Endothelial cell of umbilical vein (primary cell): ENCODE data around the gene SDHB. TPM values are rescaled to one million over a fixed set of nuclear protein-coding genes. Genes with fewer than 3 reads are reported as not detected.

Experiments used
- BruUV-seq: library from RNA; stranded (reverse); fragments of 400-500 nt; replicated peaks from 2 replicates; lab custom pipeline; 2021; lab: Mats Ljungman, UMichigan
- CTCF ChIA-PET: fragments of 300-600, 350-600 bp; sonication (Branson Sonifier 250); formaldehyde crosslinking; loops from one replicate; lab custom pipeline; 2021; ENCODE audit warnings: antibody characterized with exemption, inconsistent platforms; lab: Charles Lee
- POLR2A ChIA-PET: fragments of 300-600, 350-600 bp; sonication (Branson Sonifier 250); formaldehyde crosslinking; loops from one replicate; lab custom pipeline; 2021; ENCODE audit warnings: antibody characterized with exemption, inconsistent platforms; lab: Charles Lee
- DNase-seq: peaks from one replicate; pipeline ENCODE4 v3.0.0-alpha.2; 2011; ENCODE audit warnings: low read depth, low spot score
- FAIRE-seq: peaks from 2 replicates; lab custom pipeline; 2011; peaks lifted over from hg19 to GRCh38; lab: Jason Lieb, UNC
- H2AFZ ChIP-seq: 2 replicates; pipeline ENCODE4 v1.6.0; 2012; ENCODE audit warnings: low read depth, low read length, control low read depth, inconsistent platforms
- H3K27ac ChIP-seq: 2 replicates; pipeline ENCODE4 v1.5.1; 2011; ENCODE audit warnings: low read depth, mild to moderate bottlenecking, control low read depth, low read length, moderate library complexity; ENCODE audit not compliant: insufficient read depth
- H3K27me3 ChIP-seq, 2 experiments: 2 replicates each; pipeline versions ENCODE4 v1.6.0 to v1.6.1; 2011; ENCODE audit warnings: low read length in 2 of 2, mixed read lengths in 1 of 2; ENCODE audit not compliant: control insufficient read depth in 2 of 2, insufficient read depth in 2 of 2
- H3K36me3 ChIP-seq, 2 experiments: 2 replicates in 1 of 2; 3 replicates in 1 of 2; pipeline ENCODE4 v1.5.1; 2011; ENCODE audit warnings: low read length in 2 of 2, mild to moderate bottlenecking in 1 of 2, moderate library complexity in 1 of 2; ENCODE audit not compliant: control insufficient read depth in 2 of 2, insufficient read depth in 2 of 2; ENCODE audit errors: extremely low read depth in 1 of 2
- H3K4me1 ChIP-seq: 3 replicates; pipeline ENCODE4 v1.5.1; 2011; ENCODE audit warnings: mild to moderate bottlenecking, low read length; ENCODE audit not compliant: control insufficient read depth, insufficient read depth; ENCODE audit errors: extremely low read depth
- H3K4me2 ChIP-seq: 2 replicates; pipeline ENCODE4 v1.6.1; 2011; ENCODE audit warnings: low read length, control low read depth, mixed read lengths; ENCODE audit not compliant: insufficient read depth
- H3K4me3 ChIP-seq, 3 experiments: fragments of 200-600 bp in 1 of 3; sonication (generic), shearing (Covaris generic) in 1 of 3; replicated peaks in 1 of 3; 2 replicates each; pipeline ENCODE4 v1.5.1; 2011 to 2016; ENCODE audit warnings: control low read depth in 3 of 3, low read length in 3 of 3, mild to moderate bottlenecking in 2 of 3, inconsistent platforms in 1 of 3, low read depth in 1 of 3, moderate library complexity in 1 of 3; ENCODE audit not compliant: insufficient read depth in 1 of 3
- H3K79me2 ChIP-seq: 2 replicates; pipeline ENCODE4 v1.6.0; 2012; ENCODE audit warnings: low read length, inconsistent platforms; ENCODE audit not compliant: control insufficient read depth, insufficient read depth
- H3K9ac ChIP-seq: replicated peaks from 2 replicates; pipeline ENCODE3; 2011; ENCODE audit warnings: low read length, control low read depth; ENCODE audit not compliant: insufficient read depth; ENCODE audit errors: extremely low read depth
- H3K9me1 ChIP-seq: replicated peaks from 3 replicates; pipeline ENCODE4 v1.6.0; 2011; ENCODE audit warnings: mild to moderate bottlenecking, low read length; ENCODE audit not compliant: control insufficient read depth, insufficient read depth; ENCODE audit errors: extremely low read depth
- H3K9me3 ChIP-seq: replicated peaks from 2 replicates; pipeline ENCODE4 v1.5.1; 2012; ENCODE audit warnings: low read length, inconsistent platforms; ENCODE audit not compliant: control insufficient read depth, insufficient read depth
- H4K20me1 ChIP-seq: replicated peaks from 2 replicates; pipeline ENCODE3; 2011; ENCODE audit warnings: mild to moderate bottlenecking, low read length; ENCODE audit not compliant: control insufficient read depth, insufficient read depth; ENCODE audit errors: extremely low read depth
- EZH2 ChIP-seq: IDR thresholded peaks from 2 replicates; pipeline ENCODE4 v1.6.1; 2012; ENCODE audit warnings: borderline replicate concordance, low read depth, mild to moderate bottlenecking, moderate library complexity, low read length, inconsistent platforms; ENCODE audit not compliant: severe bottlenecking
- FOS ChIP-seq: IDR thresholded peaks from 2 replicates; pipeline ENCODE4 v1.6.1; 2011; ENCODE audit warnings: mild to moderate bottlenecking, low read length, moderate library complexity, borderline replicate concordance; ENCODE audit not compliant: insufficient read depth
- GATA2 ChIP-seq: IDR thresholded peaks from 2 replicates; pipeline ENCODE4 v1.7.0; 2011; ENCODE audit warnings: low read depth, mild to moderate bottlenecking, moderate library complexity, mixed read lengths, low read length; ENCODE audit not compliant: insufficient read length, insufficient read depth
- MYC ChIP-seq: IDR thresholded peaks from one replicate; pipeline ENCODE4 v1.6.1; 2011; ENCODE audit warnings: mild to moderate bottlenecking, low read depth, low read length
- dilution Hi-C: fragments of 300-500 bp; cut with MboI; formaldehyde crosslinking; loops from one replicate; pipeline ENCODE4 v1.15.0; 2019; ENCODE audit warnings: low sequenced_read_pairs; ENCODE audit not compliant: extremely low pct_ligation_motif_present
- intact Hi-C: fragments of 100-400 bp; cut with micrococcal nuclease; formaldehyde crosslinking; loops from one replicate; pipeline ENCODE4 v1.10.0; 2022
- polyA plus RNA-seq, 4 experiments: library from polyadenylated mRNA; depleted of rRNA in 3 of 4; stranded (reverse) in 3 of 4; unstranded in 1 of 4; fragments of >200 nt; gene quantifications; 2 replicates each; pipeline versions ENCODE4 v1.2.1 to v1.2.3, GENCODE V29; 2011 to 2012; ENCODE audit warnings: missing spikeins in 1 of 4
- total RNA-seq: library from RNA; stranded (reverse); gene quantifications from 2 replicates; pipeline ENCODE4 v1.2.3, GENCODE V29; 2021
- TF ChIP-seq, protein P1 (sequence below), 2 donors: IDR thresholded peaks; 1 replicate in 1 of 2; 2 replicates in 1 of 2; pipeline ENCODE4 v1.5.1; 2011; ENCODE audit warnings: low read length in 2 of 2, mild to moderate bottlenecking in 2 of 2, moderate library complexity in 2 of 2, control low read depth in 1 of 2, inconsistent platforms in 1 of 2, low read depth in 1 of 2; ENCODE audit not compliant: insufficient read depth in 1 of 2; ENCODE audit errors: extremely low read depth in 1 of 2

The SDHB gene
- total and polyA plus RNA-seq, 2 donors (not counting 3 experiments of a cell fraction or from before 2014, with no cell fraction given): 96.2 to 98.1 TPM

DNA sequence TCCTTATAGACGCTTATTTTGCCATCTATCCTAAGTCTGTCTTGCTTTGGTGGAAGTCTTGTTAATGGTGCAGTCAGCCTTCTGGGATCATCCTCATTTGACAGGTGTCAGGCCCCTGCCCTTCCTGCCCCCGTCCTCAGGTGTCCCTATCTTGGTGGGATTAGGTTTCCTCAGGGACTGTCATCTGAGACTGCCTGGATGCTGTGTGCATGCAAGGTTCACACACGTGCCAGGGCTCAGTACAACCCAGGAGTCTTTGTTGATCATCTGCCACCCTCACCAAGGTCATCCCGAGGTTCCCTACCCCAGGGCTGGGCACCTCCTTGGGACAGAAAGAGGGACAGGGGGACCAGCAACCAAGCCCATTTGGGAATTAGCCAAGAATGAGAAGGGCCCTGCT lies 47.4 kb upstream of the SDHB start:
- CTCF ChIA-PET: no interaction called here

DNA sequence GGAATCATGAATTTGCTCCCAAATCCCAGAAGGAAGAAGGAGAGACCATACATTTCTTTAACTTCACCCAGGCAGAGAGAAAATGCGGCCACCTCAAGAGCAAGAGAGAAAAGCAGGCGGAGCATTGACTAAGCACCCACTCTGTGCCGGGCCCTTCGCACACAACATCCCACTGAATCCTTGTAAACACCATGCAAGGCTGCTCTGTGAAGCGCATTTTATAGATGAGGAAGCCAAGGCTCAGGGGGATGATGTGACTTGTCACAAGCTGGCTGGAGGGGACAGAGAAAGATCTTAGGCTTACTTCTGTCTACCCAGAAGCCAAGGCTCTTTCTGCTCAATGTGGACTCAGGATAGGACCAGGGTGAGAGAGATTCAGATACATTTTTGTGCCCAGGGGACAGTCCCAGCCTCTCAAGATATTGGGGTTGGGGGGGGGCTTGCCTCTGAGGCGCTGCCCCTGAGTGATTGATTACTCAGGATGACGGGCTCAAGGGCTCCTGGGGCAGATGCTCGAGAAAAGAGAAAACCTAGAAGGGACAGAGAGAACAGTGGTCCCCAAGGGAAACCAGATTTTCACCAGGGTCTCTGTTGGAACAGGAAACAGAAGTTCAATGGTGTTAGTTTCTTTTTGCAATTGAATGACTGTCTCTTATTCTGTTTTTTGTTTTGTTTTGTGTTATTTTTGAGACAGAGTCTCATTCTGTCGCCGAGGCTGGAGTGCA lies 45.9 kb upstream of the SDHB start:
- no peak for FAIRE-seq
- no peaks in the 10 kb centered on the region for H3K4me1 ChIP-seq

More for the DNA sequence above, 47.4 kb upstream of the SDHB start:
- Histone ChIP-seq H3K27ac (no peak overlapping the region), H3K9ac (no peak overlapping the region), H4K20me1 (no peaks in the 10 kb centered on the region), H3K36me3 (no peaks in the 10 kb centered on the region), H3K9me3 (no peaks in the 10 kb centered on the region), H3K9me1 (no peaks in the 10 kb centered on the region), H2AFZ (no peak overlapping the region), H3K4me1 (no peaks in the 10 kb centered on the region), H3K4me2 (no peak overlapping the region), H3K27me3 (peaks cover 0 to 2% of the 10 kb centered on the region in 2 experiments), H3K79me2 (no peaks in the 10 kb centered on the region), H3K4me3 (no peak overlapping the region)
- FAIRE-seq: no peak
- TF ChIP-seq MYC (no peak), FOS (no peak), EZH2 (no peak), GATA2 (no peak)
- no TSS peak for BruUV-seq
- intact Hi-C loops (no loop called here), dilution Hi-C loops (no loop called here)
- no peak for DNase-seq
- POLR2A ChIA-PET: no interaction called here

More for the DNA sequence above, 45.9 kb upstream of the SDHB start:
- H4K20me1 ChIP-seq: no peaks in the 10 kb centered on the region
- ChIA-PET CTCF (interaction anchor here (0.9 kb wide), 1 partner anchor 237 kb away, joined by 3 read pairs; no protein-coding TSS in a partner anchor), POLR2A (no interaction called here)
- DNase-seq: no peak
- TF ChIP-seq, protein P1, sequence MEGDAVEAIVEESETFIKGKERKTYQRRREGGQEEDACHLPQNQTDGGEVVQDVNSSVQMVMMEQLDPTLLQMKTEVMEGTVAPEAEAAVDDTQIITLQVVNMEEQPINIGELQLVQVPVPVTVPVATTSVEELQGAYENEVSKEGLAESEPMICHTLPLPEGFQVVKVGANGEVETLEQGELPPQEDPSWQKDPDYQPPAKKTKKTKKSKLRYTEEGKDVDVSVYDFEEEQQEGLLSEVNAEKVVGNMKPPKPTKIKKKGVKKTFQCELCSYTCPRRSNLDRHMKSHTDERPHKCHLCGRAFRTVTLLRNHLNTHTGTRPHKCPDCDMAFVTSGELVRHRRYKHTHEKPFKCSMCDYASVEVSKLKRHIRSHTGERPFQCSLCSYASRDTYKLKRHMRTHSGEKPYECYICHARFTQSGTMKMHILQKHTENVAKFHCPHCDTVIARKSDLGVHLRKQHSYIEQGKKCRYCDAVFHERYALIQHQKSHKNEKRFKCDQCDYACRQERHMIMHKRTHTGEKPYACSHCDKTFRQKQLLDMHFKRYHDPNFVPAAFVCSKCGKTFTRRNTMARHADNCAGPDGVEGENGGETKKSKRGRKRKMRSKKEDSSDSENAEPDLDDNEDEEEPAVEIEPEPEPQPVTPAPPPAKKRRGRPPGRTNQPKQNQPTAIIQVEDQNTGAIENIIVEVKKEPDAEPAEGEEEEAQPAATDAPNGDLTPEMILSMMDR (IDR thresholded peaks at IDR 0.05; ENCODE audit: extremely low read depth in 1 of 2, insufficient read depth in 1 of 2, low read depth in 1 of 2, low read length in 2 of 2): no peak
- H3K27ac ChIP-seq: no peak overlapping the region
- no peak overlapping the region for H2AFZ ChIP-seq
- no TSS peak for BruUV-seq
- H3K9me1 ChIP-seq: no peaks in the 10 kb centered on the region
- H3K4me3 ChIP-seq: no peak overlapping the region
- no peak overlapping the region for H3K4me2 ChIP-seq
- H3K79me2 ChIP-seq: no peaks in the 10 kb centered on the region
- H3K27me3 ChIP-seq: peaks cover 0 to 4% of the 10 kb centered on the region in 2 experiments
- dilution Hi-C loops: no loop called here
- no peak overlapping the region for H3K9ac ChIP-seq
- H3K9me3 ChIP-seq: no peaks in the 10 kb centered on the region
- no peaks in the 10 kb centered on the region for H3K36me3 ChIP-seq
- intact Hi-C loops: no loop called here
